ENCODE measurements around the gene HERC2. TPM values are rescaled to one million over a fixed set of nuclear protein-coding genes. Genes with fewer than 3 reads are reported as not detected.

HERC2 gene
- total RNA-seq, 1 experiment from 2014 or later, result 19.7 TPM

- Mint-ChIP-seq H3K4me1 (ENCODE audit: low read depth, unreplicated experiment) (no peaks in the 10 kb centered on the region), H3K27ac (ENCODE audit: unreplicated experiment) (no peak overlapping the region), H3K27me3 (ENCODE audit: unreplicated experiment) (no peaks in the 10 kb centered on the region), H3K9me3 (ENCODE audit: low read depth, unreplicated experiment) (no peaks in the 10 kb centered on the region), H3K4me3 (ENCODE audit: low read depth, unreplicated experiment) (no peak overlapping the region), H3K36me3 (ENCODE audit: insufficient read depth, unreplicated experiment) (peaks cover 4% of the 10 kb centered on the region)
- no TSS peak for BruUV-seq (replicated peaks)
- no peak for TF ChIP-seq CTCF (IDR thresholded peaks at IDR 0.05; ENCODE audit: unreplicated experiment)
- intact Hi-C loops (cut with micrococcal nuclease; ENCODE audit: unreplicated experiment), result no loop called here
- no peak for DNase-seq
- CTCF ChIA-PET, result interaction anchor here (0.6 kb wide), 1 partner anchor 109 kb away, joined by 3 read pairs; no protein-coding TSS in a partner anchor
These were observed 192.6 kb downstream of the HERC2 start for GRCh38 chr15:28129231-28129848.

- no peak overlapping the region for H3K4me3 Mint-ChIP-seq (ENCODE audit: low read depth, unreplicated experiment)
- no TSS peak for BruUV-seq (replicated peaks)
- no peak for TF ChIP-seq CTCF (IDR thresholded peaks at IDR 0.05; ENCODE audit: unreplicated experiment)
- CTCF ChIA-PET, result no interaction called here
- H3K9me3 Mint-ChIP-seq (ENCODE audit: low read depth, unreplicated experiment), result no peaks in the 10 kb centered on the region
- intact Hi-C loops (cut with micrococcal nuclease; ENCODE audit: unreplicated experiment), result no loop called here
- no peak for DNase-seq
- no peaks in the 10 kb centered on the region for H3K27me3 Mint-ChIP-seq (ENCODE audit: unreplicated experiment)
- no peaks in the 10 kb centered on the region for H3K4me1 Mint-ChIP-seq (ENCODE audit: low read depth, unreplicated experiment)
- peaks cover 4% of the 10 kb centered on the region for H3K36me3 Mint-ChIP-seq (ENCODE audit: insufficient read depth, unreplicated experiment)
- no peak overlapping the region for H3K27ac Mint-ChIP-seq (ENCODE audit: unreplicated experiment)
These were observed 193.9 kb downstream of the HERC2 start for GRCh38 chr15:28128031-28128430.

- Mint-ChIP-seq H3K36me3 (ENCODE audit: insufficient read depth, unreplicated experiment) (peaks cover 4% of the 10 kb centered on the region), H3K4me3 (ENCODE audit: low read depth, unreplicated experiment) (no peak overlapping the region), H3K27me3 (ENCODE audit: unreplicated experiment) (no peaks in the 10 kb centered on the region), H3K9me3 (ENCODE audit: low read depth, unreplicated experiment) (no peaks in the 10 kb centered on the region), H3K27ac (ENCODE audit: unreplicated experiment) (no peak overlapping the region), H3K4me1 (ENCODE audit: low read depth, unreplicated experiment) (no peaks in the 10 kb centered on the region)
- intact Hi-C loops (cut with micrococcal nuclease; ENCODE audit: unreplicated experiment), result no loop called here
- no TSS peak for BruUV-seq (replicated peaks)
- no peak for TF ChIP-seq CTCF (IDR thresholded peaks at IDR 0.05; ENCODE audit: unreplicated experiment)
- CTCF ChIA-PET, result no interaction called here
- no peak for DNase-seq
These were observed 194.9 kb downstream of the HERC2 start for GRCh38 chr15:28127036-28127435.

GRCh38 chr15:28125673-28126651, 196.0 kb downstream of the HERC2 start:
- BruUV-seq (replicated peaks), result no TSS peak
- CTCF ChIA-PET, result interaction anchor here (0.6 kb wide), 1 partner anchor 1884 kb away, joined by 4 read pairs; no protein-coding TSS in a partner anchor
- TF ChIP-seq CTCF (IDR thresholded peaks at IDR 0.05; ENCODE audit: unreplicated experiment), result no peak
- intact Hi-C loops (cut with micrococcal nuclease; ENCODE audit: unreplicated experiment), result no loop called here
- Mint-ChIP-seq H3K27me3 (ENCODE audit: unreplicated experiment) (no peaks in the 10 kb centered on the region), H3K4me1 (ENCODE audit: low read depth, unreplicated experiment) (no peaks in the 10 kb centered on the region), H3K27ac (ENCODE audit: unreplicated experiment) (no peak overlapping the region), H3K36me3 (ENCODE audit: insufficient read depth, unreplicated experiment) (peaks cover 4% of the 10 kb centered on the region), H3K4me3 (ENCODE audit: low read depth, unreplicated experiment) (no peak overlapping the region), H3K9me3 (ENCODE audit: low read depth, unreplicated experiment) (no peaks in the 10 kb centered on the region)
- DNase-seq, result no peak

Data from Calu3 (cell line).